MM.1S (cell line): ENCODE results near the gene DCLK1.

Experiments used
- DNase-seq: peaks from one replicate; pipeline ENCODE4 v3.0.0-alpha.2; 2015
- H2AFZ ChIP-seq: fragments of 300-600 bp; sonication (generic); 2 replicates; pipeline ENCODE4 v1.6.0; 2016; ENCODE audit warnings: antibody characterized with exemption, low read length
- H3F3A ChIP-seq: fragments of 300-600 bp; sonication (generic); 2 replicates; pipeline ENCODE4 v1.6.1; 2016; ENCODE audit warnings: mild to moderate bottlenecking, antibody characterized with exemption, low read length, moderate library complexity, mixed read lengths; ENCODE audit not compliant: insufficient read depth
- H3K27ac ChIP-seq: fragments of 300-600 bp; sonication (generic); 2 replicates; pipeline ENCODE4 v1.5.1; 2016; ENCODE audit warnings: mild to moderate bottlenecking, low read length
- H3K27me3 ChIP-seq: fragments of 300-600 bp; sonication (generic); replicated peaks from 2 replicates; pipeline ENCODE4 v1.6.0; 2016; ENCODE audit warnings: low read length; ENCODE audit not compliant: insufficient read depth
- H3K36me3 ChIP-seq: fragments of 300-600 bp; sonication (generic); replicated peaks from 2 replicates; pipeline ENCODE4 v1.6.1; 2016; ENCODE audit warnings: mild to moderate bottlenecking, low read length, mixed read lengths; ENCODE audit not compliant: insufficient read depth
- H3K4me1 ChIP-seq: fragments of 300-600 bp; sonication (generic); 2 replicates; pipeline ENCODE4 v1.6.1; 2016; ENCODE audit warnings: low read length, mixed read lengths
- H3K4me2 ChIP-seq: fragments of 300-600 bp; sonication (generic); 2 replicates; pipeline ENCODE4 v1.6.0; 2016; ENCODE audit warnings: low read depth, low read length
- H3K4me3 ChIP-seq: fragments of 300-600 bp; sonication (generic); 2 replicates; pipeline ENCODE4 v1.5.1; 2016; ENCODE audit warnings: low read length, mixed read lengths
- H3K79me2 ChIP-seq: fragments of 300-600 bp; sonication (generic); 2 replicates; pipeline ENCODE4 v1.6.1; 2016; ENCODE audit warnings: mixed run types, low read length, mixed read lengths
- H3K9ac ChIP-seq: fragments of 300-600 bp; sonication (generic); 2 replicates; pipeline ENCODE4 v1.6.1; 2016; ENCODE audit warnings: low read length, mixed read lengths
- H3K9me2 ChIP-seq: fragments of 300-600 bp; sonication (generic); replicated peaks from 2 replicates; pipeline ENCODE4 v1.6.1; 2016; ENCODE audit warnings: mild to moderate bottlenecking, low read length, mixed read lengths; ENCODE audit not compliant: insufficient read depth
- H3K9me3 ChIP-seq: fragments of 300-600 bp; sonication (generic); replicated peaks from 2 replicates; pipeline ENCODE4 v1.6.1; 2016; ENCODE audit warnings: mild to moderate bottlenecking, low read length, mixed read lengths; ENCODE audit not compliant: insufficient read depth
- H4K20me1 ChIP-seq: fragments of 300-600 bp; sonication (generic); 2 replicates; pipeline ENCODE4 v1.6.1; 2016; ENCODE audit warnings: mild to moderate bottlenecking, low read length, moderate library complexity, mixed read lengths; ENCODE audit not compliant: insufficient read depth
- EZH2 ChIP-seq: fragments of 300-600 bp; sonication (generic); optimal IDR thresholded peaks from 2 replicates; pipeline ENCODE3; 2017; ENCODE audit warnings: low read depth, mild to moderate bottlenecking, antibody characterized with exemption, low read length, mixed read lengths
- EZH2phosphoT487 ChIP-seq: fragments of 300-600 bp; sonication (generic); IDR thresholded peaks from 2 replicates; pipeline ENCODE4 v1.6.1; 2018; ENCODE audit warnings: antibody characterized with exemption, low read length
- TF ChIP-seq, protein P1 (sequence below): fragments of 300-600 bp; sonication (generic); IDR thresholded peaks from 2 replicates; pipeline ENCODE4 v1.5.1; 2016; ENCODE audit warnings: antibody characterized with exemption, low read length, mixed read lengths

Gene DCLK1

DNA sequence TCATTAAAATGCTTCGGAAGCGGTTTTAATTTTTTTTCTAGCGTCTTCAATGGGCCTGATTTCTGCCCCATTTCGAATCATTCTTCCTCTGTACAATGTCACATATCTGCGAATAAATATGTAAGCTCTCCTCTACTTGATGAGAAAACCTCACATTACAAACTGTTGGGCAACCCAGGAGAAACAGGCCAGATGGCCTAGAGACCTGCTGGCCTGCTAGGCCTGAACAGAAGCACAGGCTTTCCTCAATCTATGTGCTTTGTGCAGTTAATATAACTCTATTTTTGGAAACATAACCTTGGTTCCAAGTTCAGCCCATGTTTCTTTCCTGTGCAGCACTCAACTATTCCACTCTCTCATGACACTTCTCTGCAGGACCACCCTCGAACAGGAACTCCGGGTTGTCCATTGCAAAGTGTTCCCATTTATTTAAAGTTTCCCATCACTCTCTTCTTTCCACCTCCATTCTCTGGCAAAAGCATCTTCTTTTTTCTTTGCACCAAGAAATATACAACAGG is 42.0 kb downstream of the DCLK1 start:
- H3K27me3 ChIP-seq: no peaks in the 10 kb centered on the region
- no peak for TF ChIP-seq EZH2
- TF ChIP-seq, protein P1, sequence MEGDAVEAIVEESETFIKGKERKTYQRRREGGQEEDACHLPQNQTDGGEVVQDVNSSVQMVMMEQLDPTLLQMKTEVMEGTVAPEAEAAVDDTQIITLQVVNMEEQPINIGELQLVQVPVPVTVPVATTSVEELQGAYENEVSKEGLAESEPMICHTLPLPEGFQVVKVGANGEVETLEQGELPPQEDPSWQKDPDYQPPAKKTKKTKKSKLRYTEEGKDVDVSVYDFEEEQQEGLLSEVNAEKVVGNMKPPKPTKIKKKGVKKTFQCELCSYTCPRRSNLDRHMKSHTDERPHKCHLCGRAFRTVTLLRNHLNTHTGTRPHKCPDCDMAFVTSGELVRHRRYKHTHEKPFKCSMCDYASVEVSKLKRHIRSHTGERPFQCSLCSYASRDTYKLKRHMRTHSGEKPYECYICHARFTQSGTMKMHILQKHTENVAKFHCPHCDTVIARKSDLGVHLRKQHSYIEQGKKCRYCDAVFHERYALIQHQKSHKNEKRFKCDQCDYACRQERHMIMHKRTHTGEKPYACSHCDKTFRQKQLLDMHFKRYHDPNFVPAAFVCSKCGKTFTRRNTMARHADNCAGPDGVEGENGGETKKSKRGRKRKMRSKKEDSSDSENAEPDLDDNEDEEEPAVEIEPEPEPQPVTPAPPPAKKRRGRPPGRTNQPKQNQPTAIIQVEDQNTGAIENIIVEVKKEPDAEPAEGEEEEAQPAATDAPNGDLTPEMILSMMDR: no peak
- TF ChIP-seq EZH2phosphoT487: no peak
- no peak for DNase-seq

DNA sequence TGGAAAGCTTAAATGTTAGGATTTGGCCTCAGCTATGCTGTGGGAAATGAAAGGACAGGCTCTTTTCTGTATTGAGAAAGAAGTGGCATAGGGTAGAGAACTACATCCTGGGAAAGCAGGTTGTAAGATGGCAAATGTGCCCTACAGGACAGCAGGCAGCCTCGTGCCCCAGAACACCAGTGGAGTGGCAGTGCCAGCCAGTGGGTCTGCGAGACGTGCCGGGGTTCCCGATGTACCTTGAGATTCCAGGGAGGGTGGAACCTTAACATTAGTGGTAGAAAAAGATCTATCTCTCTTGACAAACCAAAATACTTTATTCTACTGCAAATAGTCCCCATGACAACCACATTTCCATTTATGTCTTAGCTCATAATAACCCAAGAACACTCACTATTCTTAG is 42.7 kb downstream of the DCLK1 start:
- Histone ChIP-seq H2AFZ (no peak overlapping the region), H3K9me2 (no peaks in the 10 kb centered on the region), H4K20me1 (no peaks in the 10 kb centered on the region), H3K9me3 (no peaks in the 10 kb centered on the region), H3K4me3 (no peak overlapping the region), H3K36me3 (no peaks in the 10 kb centered on the region), H3K27me3 (no peaks in the 10 kb centered on the region), H3K4me2 (no peak overlapping the region), H3K79me2 (no peaks in the 10 kb centered on the region), H3K9ac (no peak overlapping the region), H3K27ac (no peak overlapping the region), H3K4me1 (no peaks in the 10 kb centered on the region), H3F3A (no peaks in the 10 kb centered on the region)
- no peak for TF ChIP-seq EZH2
- TF ChIP-seq EZH2phosphoT487: no peak
- no peak for DNase-seq

More for the DNA sequence above, 42.0 kb downstream of the DCLK1 start:
- Histone ChIP-seq H3K4me1 (no peaks in the 10 kb centered on the region), H3K36me3 (no peaks in the 10 kb centered on the region), H3K9ac (no peak overlapping the region), H3F3A (no peaks in the 10 kb centered on the region), H3K4me3 (no peak overlapping the region), H3K4me2 (no peak overlapping the region), H3K9me3 (no peaks in the 10 kb centered on the region), H4K20me1 (no peaks in the 10 kb centered on the region), H3K9me2 (no peaks in the 10 kb centered on the region), H3K27ac (no peak overlapping the region), H3K79me2 (no peaks in the 10 kb centered on the region), H2AFZ (no peak overlapping the region)

DNA sequence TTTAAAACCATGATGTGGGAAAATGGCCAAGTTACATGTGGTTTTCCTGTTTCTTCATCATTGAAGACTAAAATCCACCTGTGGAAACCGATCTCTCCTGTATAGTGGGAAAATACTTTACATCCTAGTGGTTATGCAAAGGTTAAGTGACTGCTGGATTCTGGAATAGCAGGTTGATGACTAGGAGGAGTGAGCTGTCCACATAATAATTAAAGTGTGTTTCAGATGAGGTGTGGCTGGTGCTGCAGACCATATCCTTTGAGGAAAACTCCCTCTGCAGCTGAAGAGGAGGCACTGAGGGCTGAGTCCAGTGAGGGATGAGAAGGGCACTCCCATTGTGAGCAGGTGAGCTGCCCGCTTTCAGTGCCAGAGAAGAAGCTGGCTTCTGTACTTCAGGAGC is 43.2 kb downstream of the DCLK1 start:
- Histone ChIP-seq H3K27ac (no peak overlapping the region), H4K20me1 (no peaks in the 10 kb centered on the region), H3K9me3 (no peaks in the 10 kb centered on the region), H3F3A (no peaks in the 10 kb centered on the region), H3K4me2 (no peak overlapping the region), H3K9ac (no peak overlapping the region), H3K36me3 (no peaks in the 10 kb centered on the region), H3K4me3 (no peak overlapping the region), H3K27me3 (no peaks in the 10 kb centered on the region), H3K9me2 (no peaks in the 10 kb centered on the region), H3K79me2 (no peaks in the 10 kb centered on the region), H3K4me1 (no peaks in the 10 kb centered on the region), H2AFZ (no peak overlapping the region)
- DNase-seq: no peak
- TF ChIP-seq EZH2phosphoT487 (no peak), EZH2 (no peak)
- TF ChIP-seq, protein P1: no peak

DNA sequence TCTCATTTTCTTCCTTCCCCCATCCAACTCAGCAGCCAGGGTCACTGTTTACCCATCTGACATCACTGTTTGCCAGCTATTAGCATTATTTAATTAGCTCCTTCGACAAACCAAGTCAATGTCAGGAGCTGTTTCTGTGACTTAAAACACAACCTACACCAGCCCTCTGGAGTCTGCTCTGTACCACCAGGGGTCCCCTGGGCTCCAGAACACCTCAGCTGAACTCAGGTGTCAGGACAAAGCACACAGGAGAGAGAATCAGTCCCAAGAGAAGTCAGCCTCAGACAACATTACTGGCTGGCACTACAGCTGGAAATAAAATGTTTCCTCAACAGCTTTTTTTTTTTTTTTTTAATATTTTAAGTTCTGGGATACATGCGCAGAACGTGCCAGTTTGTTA is 45.1 kb downstream of the DCLK1 start:
- Histone ChIP-seq H3K9me3 (no peaks in the 10 kb centered on the region), H3F3A (no peaks in the 10 kb centered on the region), H4K20me1 (no peaks in the 10 kb centered on the region), H2AFZ (no peak overlapping the region), H3K9ac (no peak overlapping the region), H3K27ac (no peak overlapping the region), H3K4me2 (no peak overlapping the region), H3K79me2 (no peaks in the 10 kb centered on the region), H3K4me3 (no peak overlapping the region), H3K4me1 (no peaks in the 10 kb centered on the region), H3K27me3 (no peaks in the 10 kb centered on the region), H3K36me3 (no peaks in the 10 kb centered on the region), H3K9me2 (no peaks in the 10 kb centered on the region)
- DNase-seq: no peak
- TF ChIP-seq, protein P1: no peak
- TF ChIP-seq EZH2 (no peak), EZH2phosphoT487 (no peak)
